Psoas muscle (tissue), 8 donors: Measurements from ENCODE around the gene ZNF774. TPM values are rescaled to one million over a fixed set of nuclear protein-coding genes. Genes with fewer than 3 reads are reported as not detected.

Experiments used
- ATAC-seq, 4 donors: fragments of 200-7000 bp; cut with Tn5 transposase; one replicate each; pipeline ENCODE4 v1.9.1; 2020; ENCODE audit warnings: moderate library complexity in 3 of 4, mild to moderate bottlenecking in 2 of 4
- DNase-seq, 2 donors: peaks; one replicate each; pipeline ENCODE4 v3.0.0-alpha.2; 2020
- H3K27ac ChIP-seq: fragments of 200-600 bp; one replicate; pipeline ENCODE4 v1.8.0; 2022
- H3K27me3 ChIP-seq, 3 donors: fragments of 200-600 bp in 1 of 3; one replicate each; pipeline versions ENCODE4 v1.6.1 to v1.8.0; 2013 to 2022; ENCODE audit warnings: low read length in 2 of 3, mild to moderate bottlenecking in 2 of 3, moderate library complexity in 1 of 3; ENCODE audit not compliant: insufficient read depth in 3 of 3
- H3K36me3 ChIP-seq, 2 donors: fragments of 200-600 bp in 1 of 2; one replicate each; pipeline versions ENCODE4 v1.6.1 to v1.8.0; 2013 to 2022; ENCODE audit warnings: low read depth in 1 of 2, mild to moderate bottlenecking in 1 of 2, moderate library complexity in 1 of 2; ENCODE audit not compliant: insufficient read depth in 1 of 2
- H3K4me1 ChIP-seq: fragments of 200-600 bp; one replicate; pipeline ENCODE4 v1.8.0; 2022
- H3K4me3 ChIP-seq: fragments of 200-600 bp; one replicate; pipeline ENCODE4 v1.8.0; 2022; ENCODE audit warnings: mild to moderate bottlenecking
- H3K9me3 ChIP-seq: fragments of 200-600 bp; one replicate; pipeline ENCODE4 v1.8.0; 2022
- WGBS, 3 donors: extraction: QIAGEN DNeasy Blood & Tissue Kit; methylation state at CpG; one replicate each; pipeline versions ENCODE4 v1.1.6 to v1.1.7; 2013; 5-methylcytosine and 5-hydroxymethylcytosine counted together
- intact Hi-C, 2 donors: fragments of 100-400 bp; cut with DNase I; formaldehyde crosslinking; loops; one replicate each; pipeline versions ENCODE4 v1.11.0 to v1.14.2; 2022
- polyA plus RNA-seq, 3 donors: library from polyadenylated mRNA; stranded (reverse); fragments of 200-250 nt; gene quantifications; one replicate each; pipeline ENCODE4 v1.2.3, GENCODE V29; 2013
- total RNA-seq, 4 donors: library from RNA; stranded (reverse); fragmentation: NEBNext Ultra II Directional in 2 of 4; extraction: Animal tissue kit (Norgen Biotek cat#: 25700) in 2 of 4; gene quantifications; one replicate each; pipeline versions ENCODE4 v1.2.1 to v1.2.4, GENCODE V29; 2021 to 2023
- TF ChIP-seq, protein P1 (sequence below): fragments of 200-600 bp; IDR thresholded peaks from one replicate; pipeline ENCODE4 v1.8.0; 2022; ENCODE audit warnings: antibody characterized with exemption
- donor health status: healthy with polysubstance abuse.
- donor health status: DM: no; HTN: no; CAD: no; lungs with moderate emphysema.
- donor health status: Bipolar disorder and iron deficiency.
- donor health status: healthy.
- donor health status: DM: yes; HTN: yes; CAD: no.
- donor health status: DM: no; HTN: no; CAD: no.
- donor health status: DM: no; HTN: no; CAD: no.
- donor health status: DM: yes; HTN: yes; CAD: no.

ZNF774 gene
- total and polyA plus RNA-seq, 7 donors: 2.8 to 19.6 (median 7.9) TPM

DNA sequence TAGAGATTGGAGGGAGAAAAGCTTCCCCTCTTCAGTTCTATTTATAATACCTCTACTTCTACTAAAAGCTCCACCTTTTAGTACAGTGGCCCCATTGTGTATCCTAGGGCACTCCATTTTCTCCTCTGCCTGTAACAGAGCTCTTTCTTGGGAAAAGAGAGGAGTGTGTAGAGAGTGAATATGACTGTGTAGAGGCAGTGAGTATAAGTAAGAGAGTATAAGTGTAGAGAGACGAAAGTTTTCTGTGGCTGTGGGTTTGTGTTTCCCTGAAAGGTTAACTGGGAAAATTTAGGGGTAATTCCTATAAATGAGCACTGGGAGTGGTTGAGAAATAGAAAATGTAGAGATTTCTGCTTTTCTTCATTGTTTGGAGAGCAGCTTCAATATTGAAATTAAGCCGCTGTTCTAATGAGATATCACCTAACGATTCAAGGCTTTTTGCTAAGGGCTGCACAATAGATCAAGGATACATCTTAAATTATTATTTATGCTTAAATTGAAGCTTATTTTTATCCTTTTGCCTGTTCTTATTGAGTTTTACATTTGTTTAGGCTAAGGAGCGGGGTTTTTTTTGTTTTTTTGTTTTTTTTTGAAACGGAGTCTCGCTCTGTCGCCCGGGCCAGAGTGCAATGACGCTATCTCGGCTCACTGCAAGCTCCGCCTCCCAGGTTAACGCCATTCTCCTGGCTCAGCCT, 42.8 kb downstream of the ZNF774 start:
- 94 to 97% (median 96%) methylated on average over 12 of the region's 12 CpGs for WGBS, 3 donors
- DNase-seq (no peak), ATAC-seq (no peak)
- Histone ChIP-seq H3K9me3 (no peaks in the 10 kb centered on the region), H3K4me1 (peaks cover 95% of the 10 kb centered on the region), H3K27ac (peak overlapping the region; percentile 96), H3K36me3 (peaks cover 4 to 17% of the 10 kb centered on the region in 2 donors), H3K4me3 (peak overlapping the region; percentile 1), H3K27me3 (no peaks in the 10 kb centered on the region)
- TF ChIP-seq, protein P1, sequence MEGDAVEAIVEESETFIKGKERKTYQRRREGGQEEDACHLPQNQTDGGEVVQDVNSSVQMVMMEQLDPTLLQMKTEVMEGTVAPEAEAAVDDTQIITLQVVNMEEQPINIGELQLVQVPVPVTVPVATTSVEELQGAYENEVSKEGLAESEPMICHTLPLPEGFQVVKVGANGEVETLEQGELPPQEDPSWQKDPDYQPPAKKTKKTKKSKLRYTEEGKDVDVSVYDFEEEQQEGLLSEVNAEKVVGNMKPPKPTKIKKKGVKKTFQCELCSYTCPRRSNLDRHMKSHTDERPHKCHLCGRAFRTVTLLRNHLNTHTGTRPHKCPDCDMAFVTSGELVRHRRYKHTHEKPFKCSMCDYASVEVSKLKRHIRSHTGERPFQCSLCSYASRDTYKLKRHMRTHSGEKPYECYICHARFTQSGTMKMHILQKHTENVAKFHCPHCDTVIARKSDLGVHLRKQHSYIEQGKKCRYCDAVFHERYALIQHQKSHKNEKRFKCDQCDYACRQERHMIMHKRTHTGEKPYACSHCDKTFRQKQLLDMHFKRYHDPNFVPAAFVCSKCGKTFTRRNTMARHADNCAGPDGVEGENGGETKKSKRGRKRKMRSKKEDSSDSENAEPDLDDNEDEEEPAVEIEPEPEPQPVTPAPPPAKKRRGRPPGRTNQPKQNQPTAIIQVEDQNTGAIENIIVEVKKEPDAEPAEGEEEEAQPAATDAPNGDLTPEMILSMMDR: no peak
- intact Hi-C loops: loop anchor here in 1 of 2 donors (5.0 kb wide), 1 partner anchor 67 kb away; no protein-coding TSS in a partner anchor

DNA sequence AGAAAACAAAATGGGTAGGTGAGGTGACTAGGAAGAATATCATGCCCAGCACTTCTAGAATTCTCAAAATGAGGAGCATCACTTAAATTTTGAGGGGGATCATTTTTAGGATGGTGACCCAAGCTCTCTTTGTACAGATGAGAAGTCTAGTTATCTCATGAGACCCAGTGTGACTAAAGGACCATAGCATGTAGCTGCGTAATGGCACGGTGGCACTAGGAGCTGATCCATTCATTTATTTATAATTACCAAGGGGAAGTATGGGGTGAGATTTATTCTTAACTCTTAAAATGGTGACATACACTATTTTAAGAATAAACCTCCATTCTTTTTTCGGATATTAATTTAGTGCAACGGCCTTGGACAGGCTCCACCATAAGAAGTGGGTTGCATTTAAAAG, 44.2 kb downstream of the ZNF774 start:
- intact Hi-C loops: no loop called here
- TF ChIP-seq, protein P1: no peak

DNA sequence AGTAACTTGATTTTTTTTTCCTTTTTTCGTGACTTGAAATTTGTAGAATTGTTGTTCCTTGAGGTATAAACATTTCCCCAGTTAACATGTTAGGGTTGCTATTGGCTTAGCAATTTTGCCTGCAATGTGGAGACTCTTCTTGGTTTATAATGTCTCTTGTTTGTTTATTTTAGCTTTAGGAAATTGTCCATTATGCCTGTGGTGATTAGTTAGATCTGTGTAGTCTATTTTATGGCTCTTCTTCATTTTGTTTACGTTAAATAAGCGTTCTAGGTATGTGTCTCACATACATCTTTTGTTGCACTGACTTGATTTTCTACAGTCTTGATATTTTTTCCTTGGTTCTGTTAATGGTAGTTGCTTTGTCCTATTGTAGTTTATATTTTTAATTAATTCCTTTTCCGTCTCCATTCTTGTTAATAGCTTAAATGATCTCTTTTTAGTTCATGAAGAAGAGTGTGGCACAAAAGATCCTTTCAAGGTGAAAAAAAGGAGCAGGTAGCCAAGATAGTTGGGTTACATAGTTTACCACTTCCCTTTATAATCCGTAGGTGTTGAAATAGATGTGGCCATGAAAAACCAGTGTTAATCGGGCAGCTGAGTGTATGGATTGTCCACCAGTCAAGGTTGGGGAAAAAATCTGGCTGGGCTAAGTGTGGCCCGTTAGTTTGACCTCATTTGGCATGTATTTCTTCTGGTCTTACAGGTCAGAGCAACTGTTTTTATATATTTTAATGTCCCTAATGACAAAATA, 48.1 kb downstream of the ZNF774 start:
- Histone ChIP-seq H3K9me3 (no peaks in the 10 kb centered on the region), H3K36me3 (no peaks in the 10 kb centered on the region), H3K4me3 (peak overlapping the region; percentile 38), H3K27ac (peak overlapping the region; percentile 86), H3K4me1 (peaks cover 90% of the 10 kb centered on the region), H3K27me3 (no peaks in the 10 kb centered on the region)
- peak; percentile 30 to 52 (median 44) for ATAC-seq
- 52 to 57% (median 53%) methylated on average over 7 of the region's 7 CpGs for WGBS, 3 donors
- no peak for DNase-seq
- intact Hi-C loops: no loop called here
- TF ChIP-seq, protein P1: no peak

More for the DNA sequence above, 44.2 kb downstream of the ZNF774 start:
- no peaks in the 10 kb centered on the region for H3K9me3 ChIP-seq
- H3K4me3 ChIP-seq: peak overlapping the region; percentile 28
- ATAC-seq (peak; percentile 40 to 76 (median 68)), DNase-seq (no peak)
- H3K4me1 ChIP-seq: peaks cover 90% of the 10 kb centered on the region
- no peaks in the 10 kb centered on the region for H3K27me3 ChIP-seq
- H3K36me3 ChIP-seq: peaks cover 0 to 7% of the 10 kb centered on the region in 2 donors
- WGBS, 3 donors: 24 to 39% (median 30%) methylated on average over 4 of the region's 4 CpGs
- peak overlapping the region; percentile 96 for H3K27ac ChIP-seq

DNA sequence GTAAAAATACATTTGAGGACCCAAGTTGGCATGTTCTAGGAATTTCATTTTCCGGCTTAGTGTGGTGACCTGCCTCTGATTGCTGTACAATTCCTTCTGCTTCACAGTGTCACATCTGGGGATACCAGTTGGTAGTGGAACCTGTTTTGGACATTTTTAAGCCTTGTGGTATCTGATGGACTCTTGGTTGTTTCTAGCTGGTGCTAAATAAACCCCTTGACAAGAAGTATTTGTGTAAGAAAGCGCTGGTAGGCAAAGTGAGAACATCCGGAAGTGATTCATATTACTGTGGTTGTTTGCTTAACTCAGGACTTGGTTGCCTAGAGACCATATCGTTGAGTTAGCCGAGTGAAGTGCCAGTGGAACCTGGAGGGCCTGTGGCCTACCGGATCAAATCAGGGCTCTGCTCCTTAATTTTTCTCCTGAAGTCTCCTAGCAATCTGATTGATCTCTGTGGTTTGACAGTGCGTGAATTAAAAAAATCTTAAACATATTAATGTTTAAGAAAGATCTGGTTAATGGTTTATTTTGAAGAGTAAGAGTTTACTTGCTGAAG, 48.8 kb downstream of the ZNF774 start:
- peak overlapping the region; percentile 38 for H3K4me3 ChIP-seq
- TF ChIP-seq, protein P1: no peak
- WGBS, 3 donors: 7 to 11% (median 8%) methylated on average over 7 of the region's 7 CpGs

More for the DNA sequence above, 48.8 kb downstream of the ZNF774 start:
- Histone ChIP-seq H3K36me3 (no peaks in the 10 kb centered on the region), H3K27me3 (no peaks in the 10 kb centered on the region), H3K27ac (peak overlapping the region; percentile 86), H3K9me3 (no peaks in the 10 kb centered on the region), H3K4me1 (peaks cover 90% of the 10 kb centered on the region)
- intact Hi-C loops: no loop called here
- DNase-seq (peak; percentile 55 to 75), ATAC-seq (peak; percentile 89 to 93 (median 90))
